Measurements from ENCODE around the gene LPO. TPM values are rescaled to one million over a fixed set of nuclear protein-coding genes. Genes with fewer than 3 reads are reported as not detected.

Gene LPO
- not detected in 2 replicates for total RNA-seq

GRCh38 chr17:58238147-58238634 lies at the start of gene LPO:
Gene LPO, plus strand, starts transcription at chr17:58238584. Its CDS starts 4,396 bp downstream, at chr17:58242980.

DNA sequence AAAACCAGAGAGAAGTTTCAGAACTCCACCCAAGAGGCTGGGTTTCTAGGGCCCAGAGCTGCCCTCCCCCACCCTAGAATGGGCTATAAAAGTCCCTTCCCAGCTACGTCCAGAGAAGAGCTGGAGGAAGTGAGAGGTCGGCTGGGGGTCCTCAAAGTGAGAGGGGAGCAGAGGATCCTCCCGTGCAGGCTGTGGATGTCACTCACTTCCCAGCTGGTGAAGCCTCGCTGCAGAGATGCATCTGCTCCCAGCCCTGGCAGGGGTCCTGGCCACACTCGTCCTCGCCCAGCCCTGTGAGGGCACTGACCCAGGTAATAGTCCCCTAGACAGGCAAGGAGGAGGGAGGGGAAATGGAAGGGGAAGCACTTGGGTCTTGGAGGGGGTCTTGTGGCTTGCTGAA lies 45.8 kb upstream of the LPO start, which contains the start of gene EPX:
Gene EPX (plus strand): TSS at position 115 of the 400 bp plus-strand sequence. CDS start 121 bp downstream, at position 236.

GRCh38 chr17:58219007-58219788 lies 19.2 kb upstream of the LPO start, which contains the start of gene MKS1:
Gene MKS1, minus strand, starts transcription at chr17:58219255. Its CDS starts 25 bp downstream, at chr17:58219230.

DNA sequence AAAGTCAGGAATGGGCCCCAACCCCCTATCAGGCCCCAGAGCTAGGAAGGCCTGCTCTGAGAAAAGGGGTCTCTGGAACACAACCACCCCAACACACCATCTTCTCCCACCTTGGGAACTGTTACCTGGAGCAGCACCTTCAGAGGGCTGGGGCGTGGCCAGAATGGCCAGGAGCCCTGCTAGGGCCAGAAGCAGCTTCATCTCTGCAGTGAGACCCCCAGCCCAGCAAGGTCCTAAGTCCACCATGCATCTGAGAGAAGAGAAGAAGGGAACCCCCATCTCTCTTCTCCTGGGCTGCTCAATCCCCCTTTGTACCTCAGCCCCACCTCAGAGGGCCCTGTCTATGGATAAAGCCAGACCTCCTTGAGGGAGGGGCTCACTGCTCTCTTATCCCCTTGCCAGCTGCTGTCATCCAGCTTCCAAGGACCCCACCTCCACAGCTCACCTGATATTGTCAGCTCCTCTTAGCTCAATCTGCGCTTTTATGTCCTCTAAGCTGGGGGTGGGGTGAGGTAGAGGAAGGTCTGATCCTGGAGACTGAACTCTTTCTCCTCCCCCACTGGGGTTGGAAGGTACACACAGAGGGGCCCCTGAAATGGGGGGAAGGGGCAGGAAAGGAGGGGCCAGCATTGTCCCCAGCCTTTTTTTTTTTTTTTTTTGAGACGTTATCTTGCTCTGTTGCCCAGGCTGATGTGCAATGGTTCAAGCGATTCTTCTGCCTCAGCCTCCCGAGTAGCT lies 42.3 kb downstream of the LPO start, which contains the start of gene MPO:
Gene MPO (minus strand): TSS at position 456 of the 738 bp plus-strand sequence. CDS start 177 bp downstream, at position 279.

Other genes starting within 250 kb of the LPO start
- 174 and 277 TPM in 2 replicates for gene SRSF1, start 231.3 kb upstream of the LPO start, total RNA-seq
- 12.4 and 15.3 TPM in 2 replicates for gene DYNLL2, start 155.2 kb upstream of the LPO start, total RNA-seq
- not detected in 2 replicates for gene OR4D1, start 90.2 kb upstream of the LPO start, total RNA-seq
- not detected in 2 replicates for gene OR4D2, start 71.6 kb upstream of the LPO start, total RNA-seq
- not detected in 2 replicates for gene EPX, start 45.9 kb upstream of the LPO start, total RNA-seq
- 13.4 and 18.8 TPM in 2 replicates for gene MKS1, start 19.3 kb upstream of the LPO start, total RNA-seq
- under 0.01 TPM in 1 of 2 replicates, not detected in the other for gene MPO, start 42.4 kb downstream of the LPO start, total RNA-seq
- 0.43 and 15.3 TPM in 2 replicates for gene TSPOAP1, start 90.2 kb downstream of the LPO start, total RNA-seq
- 40.0 and 51.4 TPM in 2 replicates for gene SUPT4H1, start 113.6 kb downstream of the LPO start, total RNA-seq
- 0.22 and 2.0 TPM in 2 replicates for gene RNF43, start 178.9 kb downstream of the LPO start, total RNA-seq
- gene HSF5, start 249.8 kb downstream of the LPO start, total RNA-seq, result under 0.01 and 0.11 TPM in 2 replicates

Measured in placental epithelial cell (primary cell).